Sigmoid colon (tissue), 7 donors: ENCODE measurements around the gene FIBCD1. TPM values are rescaled to one million over a fixed set of nuclear protein-coding genes. Genes with fewer than 3 reads are reported as not detected.
A peak's percentile ranks its signal among the peaks of the same experiment; 100 is the strongest.
"Not testable (repeated sequence)": the region's sequence is repeated elsewhere in the genome, so short reads cannot be mapped to it uniquely, and the experiment has no call there.

Source experiments
- DNase-seq: peaks from one replicate; pipeline ENCODE4 v3.0.0-alpha.2; 2019
- H3K27ac ChIP-seq, 4 donors: fragments of 200-600 bp; sonication (generic); one replicate each; pipeline ENCODE4 v1.5.1; 2016 to 2019; ENCODE audit warnings: mild to moderate bottlenecking in 1 of 4
- H3K27me3 ChIP-seq, 3 donors: fragments of 200-600 bp; sonication (generic); one replicate each; pipeline ENCODE4 v1.5.1; 2019; ENCODE audit warnings: mild to moderate bottlenecking in 1 of 3
- H3K36me3 ChIP-seq, 4 donors: fragments of 200-600 bp; sonication (generic); one replicate each; pipeline ENCODE4 v1.5.1; 2016 to 2019
- H3K4me1 ChIP-seq, 4 donors: fragments of 200-600 bp; sonication (generic); one replicate each; pipeline ENCODE4 v1.5.1; 2017 to 2019
- H3K4me3 ChIP-seq, 4 donors: fragments of 200-600 bp; sonication (generic); one replicate each; pipeline ENCODE4 v1.5.1; 2017 to 2019; ENCODE audit warnings: mild to moderate bottlenecking in 2 of 4, moderate library complexity in 1 of 4
- H3K9me3 ChIP-seq, 4 donors: fragments of 200-600 bp in 3 of 4; sonication (generic) in 3 of 4; one replicate each; pipeline versions ENCODE4 v1.5.1 to v1.6.1; 2013 to 2019
- EP300 ChIP-seq, 4 donors: sonication (generic); formaldehyde crosslinking; IDR thresholded peaks; one replicate each; pipeline ENCODE4 v1.6.1; 2017; ENCODE audit warnings: antibody characterized with exemption in 4 of 4
- POLR2A ChIP-seq, 2 donors: fragments of 450-650 bp; IDR thresholded peaks; one replicate each; pipeline ENCODE4 v1.6.1; 2016; ENCODE audit warnings: antibody characterized with exemption in 2 of 2, mild to moderate bottlenecking in 2 of 2, moderate library complexity in 2 of 2
- POLR2AphosphoS5 ChIP-seq, 4 donors: sonication (generic); formaldehyde crosslinking; IDR thresholded peaks; one replicate each; pipeline ENCODE4 v1.6.1; 2017; ENCODE audit warnings: antibody characterized with exemption in 4 of 4
- WGBS, 2 donors: extraction: QIAGEN DNeasy Blood & Tissue Kit; methylation state at CpG; one replicate each; pipeline ENCODE4 v1.1.7; 2013; 5-methylcytosine and 5-hydroxymethylcytosine counted together
- intact Hi-C: fragments of 100-400 bp; cut with DNase I; formaldehyde crosslinking; loops from one replicate; pipeline ENCODE4 v1.15.1; 2023
- polyA plus RNA-seq, 3 donors: library from polyadenylated mRNA; stranded (reverse); fragments of 200-250 nt; gene quantifications; one replicate each; pipeline ENCODE4 v1.2.3, GENCODE V29; 2013
- total RNA-seq, 4 donors: library from RNA; depleted of rRNA; stranded (reverse); fragments of >200 nt; gene quantifications; one replicate each; pipeline ENCODE4 v1.1.0, GENCODE V29; 2016
- TF ChIP-seq, protein P1 (sequence below), 4 experiments: fragments of 450-650 bp in 3 of 4; fragments of 200-600 bp in 1 of 4; IDR thresholded peaks; one replicate each; pipeline ENCODE4 v1.5.1; 2016 to 2019; ENCODE audit warnings: antibody characterized with exemption in 4 of 4, mild to moderate bottlenecking in 3 of 4, moderate library complexity in 2 of 4
- donor health status: healthy with polysubstance abuse.
- donor health status: Bipolar disorder and iron deficiency.
- donor health status: healthy.

Gene FIBCD1
- total and polyA plus RNA-seq, 7 donors, result 0.36 to 11.9 (median 10.6) TPM; not detected in 3

DNA sequence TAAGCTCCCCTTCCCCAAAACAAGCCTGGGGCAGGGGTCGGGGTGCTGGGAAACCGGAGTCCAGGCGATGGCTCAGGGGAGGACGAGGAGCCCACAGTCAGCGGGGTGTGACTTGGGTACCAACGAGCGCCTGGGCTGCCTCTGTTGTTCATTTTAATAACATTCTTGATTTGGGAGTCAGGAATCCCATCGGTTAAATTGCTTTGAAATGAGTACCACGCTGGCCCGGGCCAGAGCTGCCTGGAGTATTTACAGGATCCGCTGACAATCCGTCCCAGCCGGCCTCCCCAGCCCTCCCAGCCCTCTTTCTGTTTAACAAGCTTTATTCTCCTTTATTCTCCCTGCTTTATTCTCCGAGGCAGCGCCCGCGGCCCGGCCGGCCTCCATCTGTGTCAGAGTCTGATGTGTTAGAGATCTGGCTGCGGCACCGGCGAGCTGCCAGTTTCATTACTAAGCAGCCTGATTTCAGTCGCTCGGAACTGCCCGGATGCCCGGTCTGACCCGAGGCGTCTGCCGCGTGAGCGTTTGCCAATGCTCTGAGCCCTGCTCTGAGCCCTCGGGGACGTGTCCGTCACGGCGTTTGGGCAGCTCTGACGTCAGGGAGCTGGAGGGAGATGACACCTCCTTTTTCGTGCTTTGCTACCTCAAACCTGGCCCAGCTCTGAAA, 26.0 kb downstream of the FIBCD1 start:
- no peaks in the 10 kb centered on the region for H3K9me3 ChIP-seq
- TF ChIP-seq, protein P1, sequence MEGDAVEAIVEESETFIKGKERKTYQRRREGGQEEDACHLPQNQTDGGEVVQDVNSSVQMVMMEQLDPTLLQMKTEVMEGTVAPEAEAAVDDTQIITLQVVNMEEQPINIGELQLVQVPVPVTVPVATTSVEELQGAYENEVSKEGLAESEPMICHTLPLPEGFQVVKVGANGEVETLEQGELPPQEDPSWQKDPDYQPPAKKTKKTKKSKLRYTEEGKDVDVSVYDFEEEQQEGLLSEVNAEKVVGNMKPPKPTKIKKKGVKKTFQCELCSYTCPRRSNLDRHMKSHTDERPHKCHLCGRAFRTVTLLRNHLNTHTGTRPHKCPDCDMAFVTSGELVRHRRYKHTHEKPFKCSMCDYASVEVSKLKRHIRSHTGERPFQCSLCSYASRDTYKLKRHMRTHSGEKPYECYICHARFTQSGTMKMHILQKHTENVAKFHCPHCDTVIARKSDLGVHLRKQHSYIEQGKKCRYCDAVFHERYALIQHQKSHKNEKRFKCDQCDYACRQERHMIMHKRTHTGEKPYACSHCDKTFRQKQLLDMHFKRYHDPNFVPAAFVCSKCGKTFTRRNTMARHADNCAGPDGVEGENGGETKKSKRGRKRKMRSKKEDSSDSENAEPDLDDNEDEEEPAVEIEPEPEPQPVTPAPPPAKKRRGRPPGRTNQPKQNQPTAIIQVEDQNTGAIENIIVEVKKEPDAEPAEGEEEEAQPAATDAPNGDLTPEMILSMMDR (IDR thresholded peaks at IDR 0.05), result no peak
- no peak for TF ChIP-seq POLR2AphosphoS5 (IDR thresholded peaks at IDR 0.05)
- H3K27me3 ChIP-seq, result no peaks in the 10 kb centered on the region
- H3K36me3 ChIP-seq, result no peaks in the 10 kb centered on the region
- peak overlapping the region in 3 of 4 donors; percentile 31 to 66 (median 57) for H3K27ac ChIP-seq
- DNase-seq, result peak; percentile 82
- 74 to 86% methylated on average over 38 of the region's 38 CpGs for WGBS, 2 donors
- intact Hi-C loops, result no loop called here
- peaks cover 0 to 9% (median 4%) of the 10 kb centered on the region in 4 donors for H3K4me1 ChIP-seq
- peak overlapping the region in 3 of 4 donors; percentile 25 to 33 (median 31) for H3K4me3 ChIP-seq

GRCh38 chr9:130911254-130912049, 27.6 kb downstream of the FIBCD1 start:
- no peaks in the 10 kb centered on the region for H3K27me3 ChIP-seq
- 92 to 93% methylated on average over 26 of the region's 26 CpGs for WGBS, 2 donors
- no peak for TF ChIP-seq POLR2AphosphoS5 (IDR thresholded peaks at IDR 0.05)
- no peak for DNase-seq
- H3K4me3 ChIP-seq, result no peak overlapping the region
- H3K36me3 ChIP-seq, result no peaks in the 10 kb centered on the region
- peaks cover 0 to 9% (median 4%) of the 10 kb centered on the region in 4 donors for H3K4me1 ChIP-seq
- intact Hi-C loops, result no loop called here
- H3K9me3 ChIP-seq, result no peaks in the 10 kb centered on the region
- H3K27ac ChIP-seq, result no peak overlapping the region

DNA sequence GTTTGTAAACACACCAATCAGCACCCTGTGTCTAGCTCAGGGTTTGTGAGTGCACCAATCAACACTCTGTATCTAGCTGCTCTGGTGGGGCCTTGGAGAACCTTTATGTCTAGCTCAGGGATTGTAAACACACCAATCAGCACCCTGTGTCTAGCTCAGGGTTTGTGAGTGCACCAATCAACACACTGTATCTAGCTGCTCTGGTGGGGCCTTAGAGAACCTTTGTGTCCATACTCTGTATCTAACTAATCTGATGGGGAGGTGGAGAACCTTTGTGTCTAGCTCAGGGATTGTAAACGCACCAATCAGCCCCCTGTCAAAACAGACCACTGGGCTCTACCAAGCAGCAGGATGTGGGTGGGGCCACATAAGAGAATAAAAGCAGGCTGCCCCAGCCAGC, 28.4 kb downstream of the FIBCD1 start:
- WGBS, 2 donors, result 71 to 89% methylated on average over 1 of the region's 1 CpG

GRCh38 chr9:130910041-130910440, 29.0 kb downstream of the FIBCD1 start:
- H3K4me1 ChIP-seq, H3K9me3 ChIP-seq, intact Hi-C loops, H3K27me3 ChIP-seq, DNase-seq, H3K27ac ChIP-seq, H3K4me3 ChIP-seq, H3K36me3 ChIP-seq: not testable (repeated sequence)
- WGBS, 2 donors, result 93% methylated on average over 27 of the region's 27 CpGs

More for the DNA sequence above, 28.4 kb downstream of the FIBCD1 start:
- H3K27me3 ChIP-seq, H3K9me3 ChIP-seq, H3K36me3 ChIP-seq, DNase-seq, intact Hi-C loops, H3K4me1 ChIP-seq, H3K4me3 ChIP-seq, H3K27ac ChIP-seq: not testable (repeated sequence)

DNA sequence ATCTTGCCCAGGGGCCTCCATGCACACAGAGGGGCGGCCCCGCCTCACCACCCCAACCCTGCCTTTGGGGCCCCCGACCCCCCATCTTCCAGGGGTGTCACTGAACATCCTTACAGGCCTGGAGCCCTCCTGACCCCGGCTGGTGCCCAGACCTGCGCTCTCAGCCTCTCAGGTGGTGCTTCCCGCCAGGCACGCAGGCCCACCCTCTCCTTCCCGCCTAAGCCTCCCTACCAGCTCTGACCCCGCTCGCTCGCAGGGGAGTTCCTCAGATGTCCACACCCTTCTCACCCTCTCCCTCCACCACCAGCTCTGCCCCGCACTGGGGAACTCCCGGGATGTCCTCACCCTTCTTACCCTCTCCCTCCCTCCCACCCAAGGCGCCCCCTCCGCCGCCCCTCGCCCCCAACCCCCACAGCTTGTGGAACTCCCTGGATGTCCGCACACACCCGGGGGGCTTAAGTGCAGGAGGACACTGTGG, 30.1 kb downstream of the FIBCD1 start:
- peaks cover 0 to 9% (median 4%) of the 10 kb centered on the region in 4 donors for H3K4me1 ChIP-seq
- TF ChIP-seq EP300 (IDR thresholded peaks at IDR 0.05) (no peak), POLR2AphosphoS5 (IDR thresholded peaks at IDR 0.05) (no peak), POLR2A (IDR thresholded peaks at IDR 0.05) (no peak)
- TF ChIP-seq, protein P1 (IDR thresholded peaks at IDR 0.05), result no peak
- no peaks in the 10 kb centered on the region for H3K9me3 ChIP-seq
- 86 to 92% methylated on average over 19 of the region's 19 CpGs for WGBS, 2 donors
- H3K27ac ChIP-seq, result no peak overlapping the region
- intact Hi-C loops, result no loop called here
- H3K4me3 ChIP-seq, result no peak overlapping the region
- peaks cover 0 to 4% (median 0%) of the 10 kb centered on the region in 3 donors for H3K27me3 ChIP-seq
- no peaks in the 10 kb centered on the region for H3K36me3 ChIP-seq
- DNase-seq, result no peak

DNA sequence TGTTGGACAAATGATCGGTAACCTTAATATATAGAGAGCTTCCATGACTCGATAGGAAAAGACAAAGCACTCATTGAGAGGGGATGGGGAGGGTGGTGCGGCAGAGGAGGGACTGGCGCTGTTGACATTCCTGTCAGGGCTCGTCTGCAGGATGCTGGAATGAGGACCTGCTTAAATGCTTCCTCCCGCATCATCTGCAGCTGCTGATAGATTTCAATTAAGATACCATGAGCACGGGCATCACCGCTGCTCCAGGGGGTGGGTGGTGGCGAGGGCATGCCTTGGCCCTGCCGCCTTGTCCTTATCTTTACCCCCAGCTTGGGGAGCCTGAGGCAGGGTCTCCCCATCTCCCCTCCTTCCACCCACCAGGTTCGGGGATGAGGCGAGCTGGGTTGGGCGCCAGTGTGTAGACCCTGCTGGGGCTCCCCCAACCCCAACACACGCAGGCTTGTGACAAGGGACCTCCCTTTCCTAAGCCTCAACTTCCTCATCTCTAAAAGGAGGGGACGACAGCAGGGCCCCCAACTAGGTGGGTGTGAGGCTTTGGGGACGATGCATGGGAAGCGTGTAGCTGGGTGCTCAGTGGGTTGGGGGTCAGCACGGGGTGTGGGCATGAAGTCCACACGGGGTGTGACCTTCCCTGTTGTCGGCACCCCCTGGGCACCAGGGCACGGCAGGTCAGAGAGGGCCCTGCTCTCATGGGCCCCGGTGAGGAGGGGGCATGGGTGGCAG, 30.7 kb downstream of the FIBCD1 start:
- no peaks in the 10 kb centered on the region for H3K36me3 ChIP-seq
- no peak overlapping the region for H3K4me3 ChIP-seq
- WGBS, 2 donors, result 69 to 86% methylated on average over 22 of the region's 22 CpGs
- intact Hi-C loops, result no loop called here
- H3K27me3 ChIP-seq, result peaks cover 0 to 10% (median 5%) of the 10 kb centered on the region in 3 donors
- H3K27ac ChIP-seq, result no peak overlapping the region
- H3K9me3 ChIP-seq, result no peaks in the 10 kb centered on the region
- peaks cover 0 to 8% (median 4%) of the 10 kb centered on the region in 4 donors for H3K4me1 ChIP-seq
- no peak for DNase-seq
- TF ChIP-seq, protein P1 (IDR thresholded peaks at IDR 0.05), result no peak
- no peak for TF ChIP-seq POLR2A (IDR thresholded peaks at IDR 0.05)
- no peak for TF ChIP-seq POLR2AphosphoS5 (IDR thresholded peaks at IDR 0.05)
- no peak for TF ChIP-seq EP300 (IDR thresholded peaks at IDR 0.05)
